GM12875 (cell line): Measurements from ENCODE around the gene KIF6.

Experiments
- H3K4me3 ChIP-seq: one replicate; pipeline ENCODE4 v1.5.1; 2011; ENCODE audit warnings: low read depth, low read length, control low read depth
- CTCF ChIP-seq: IDR thresholded peaks from 2 replicates; pipeline ENCODE4 v1.5.1; 2011; ENCODE audit warnings: low read depth, mild to moderate bottlenecking, control low read depth, inconsistent platforms, low read length, moderate library complexity, borderline replicate concordance; ENCODE audit not compliant: insufficient read depth

Gene KIF6

GRCh38 chr6:39760226-39760952 is 35.2 kb upstream of the KIF6 start:
- TF ChIP-seq CTCF = no peak
- H3K4me3 ChIP-seq = no peak overlapping the region

DNA sequence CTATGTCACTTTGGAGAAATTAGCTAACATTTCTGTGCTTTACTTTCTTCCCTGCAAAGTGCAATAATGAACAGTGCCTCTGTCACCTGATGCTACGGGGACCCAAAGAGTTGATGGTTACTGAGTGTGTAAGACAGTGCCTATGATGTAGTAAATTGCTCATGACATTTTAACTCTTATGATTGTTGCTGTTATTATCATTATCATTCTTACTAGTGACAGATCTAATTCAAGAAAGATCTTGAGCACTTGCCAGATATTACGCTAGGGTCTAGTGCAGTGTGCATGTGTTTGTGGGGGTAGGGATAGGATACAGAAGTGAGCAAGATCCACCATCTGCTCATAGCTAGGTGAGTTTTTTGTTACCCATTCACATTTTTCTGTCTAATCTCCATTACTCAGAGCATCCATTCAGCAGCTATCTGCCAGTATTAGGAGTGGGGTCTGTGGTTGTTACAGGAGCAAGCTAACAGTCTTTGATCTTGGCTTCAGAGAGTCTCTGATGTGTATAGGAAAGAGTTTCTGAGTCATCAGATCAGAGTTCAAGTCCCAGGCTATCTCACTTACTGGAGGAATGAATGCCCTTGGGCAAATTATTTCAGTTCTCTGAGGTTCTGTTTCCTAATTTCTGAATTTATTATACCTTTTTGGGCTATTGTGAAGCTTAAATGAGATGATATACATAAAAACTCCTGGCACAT is 33.8 kb upstream of the KIF6 start:
- no peak overlapping the region for H3K4me3 ChIP-seq
- TF ChIP-seq CTCF = no peak

- no peak for TF ChIP-seq CTCF
- H3K4me3 ChIP-seq = no peak overlapping the region
These were observed 31.4 kb upstream of the KIF6 start for GRCh38 chr6:39756582-39756981.

DNA sequence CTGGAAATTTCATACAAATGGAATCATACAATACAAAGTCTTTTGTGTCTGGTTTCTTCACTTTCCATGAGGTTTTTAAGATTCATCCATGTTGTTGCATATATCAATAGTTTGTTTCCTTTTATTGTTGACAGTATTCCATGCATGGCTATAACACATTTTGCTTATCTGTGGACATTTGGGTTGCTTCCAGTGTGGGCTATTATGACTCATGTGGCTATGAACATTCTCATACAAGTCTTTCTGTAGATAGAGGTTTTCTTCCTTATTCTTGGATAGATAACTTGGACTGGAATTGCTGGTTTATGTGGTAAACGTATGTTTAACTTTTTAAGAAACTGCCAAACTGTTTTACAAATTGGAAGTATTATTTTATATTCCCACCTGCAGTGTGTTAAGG is 30.0 kb upstream of the KIF6 start:
- no peak for TF ChIP-seq CTCF
- no peak overlapping the region for H3K4me3 ChIP-seq

DNA sequence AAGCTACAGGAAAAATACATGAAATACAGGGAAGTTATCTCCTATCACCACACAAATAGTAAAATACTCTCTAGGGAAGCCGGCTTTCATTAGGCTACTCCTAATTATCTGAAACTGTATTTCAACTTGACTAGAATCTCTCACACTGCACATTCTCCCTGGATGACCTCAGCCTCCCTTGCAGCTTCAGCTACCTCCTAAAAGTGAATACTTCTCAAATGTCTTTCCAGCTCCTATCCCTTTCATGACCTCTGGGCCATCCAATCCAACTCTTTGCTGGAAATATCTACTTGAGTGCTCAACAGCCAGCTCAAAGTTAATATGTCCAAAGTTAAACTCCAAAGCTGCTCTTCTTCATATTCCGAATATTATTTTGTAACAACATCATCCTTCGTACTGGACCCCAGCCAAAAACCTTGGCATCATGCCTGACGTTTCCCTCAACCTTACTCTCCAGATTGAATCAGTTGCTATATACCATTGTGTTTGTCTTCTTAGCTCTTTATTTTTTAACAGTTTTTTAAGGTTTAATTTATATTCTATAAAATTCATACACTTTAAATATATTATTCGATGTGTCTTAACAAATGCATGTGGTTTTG is 29.4 kb upstream of the KIF6 start:
- no peak overlapping the region for H3K4me3 ChIP-seq
- no peak for TF ChIP-seq CTCF

DNA sequence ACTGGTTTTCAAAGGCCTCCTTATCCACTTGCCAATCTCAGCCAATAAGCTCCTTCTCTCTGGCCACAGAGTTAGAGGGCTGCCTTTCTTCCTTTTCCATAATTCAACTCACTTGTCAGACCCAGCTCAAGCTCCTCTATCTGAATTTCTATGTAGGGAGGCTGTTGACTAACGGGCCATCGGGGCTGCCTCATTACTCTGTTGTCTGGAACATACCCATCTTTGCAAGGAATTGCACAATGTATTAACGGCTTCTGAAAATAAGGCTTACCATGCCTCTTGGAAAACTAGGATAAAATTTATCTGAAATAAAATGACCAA is 28.5 kb upstream of the KIF6 start:
- TF ChIP-seq CTCF = no peak
- no peak overlapping the region for H3K4me3 ChIP-seq
